Measurements from ENCODE around the gene PDPN. TPM values are rescaled to one million over a fixed set of nuclear protein-coding genes. Genes with fewer than 3 reads are reported as not detected.

PDPN gene, protein sequence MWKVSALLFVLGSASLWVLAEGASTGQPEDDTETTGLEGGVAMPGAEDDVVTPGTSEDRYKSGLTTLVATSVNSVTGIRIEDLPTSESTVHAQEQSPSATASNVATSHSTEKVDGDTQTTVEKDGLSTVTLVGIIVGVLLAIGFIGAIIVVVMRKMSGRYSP
- total RNA-seq: 10 to 100 TPM; 27.9 to 60.4 TPM
- 10 to 100 TPM; 10.6 to 71.2 TPM for polyA plus RNA-seq
- long read RNA-seq, donor 1, transcript PDPN-202 (6 exons, 2,801 nt): major isoform, 7 of 16 reads
- long read RNA-seq, donor 1, transcript PDPN-201 (6 exons, 3,104 nt): major isoform, 7 of 16 reads
- long read RNA-seq, donor 1, partial matches to known transcripts: 0 of 16 reads
- long read RNA-seq, donor 1, other reads (novel, unspliced or antisense): 0 of 16 reads
- long read RNA-seq, donor 2, partial matches to known transcripts: 0 of 3 reads
- long read RNA-seq, donor 2, other reads (novel, unspliced or antisense): 0 of 3 reads
- long read RNA-seq, donor 3, transcript PDPN-201 (6 exons, 3,104 nt): major isoform, 7 of 12 reads
- long read RNA-seq, donor 3, partial matches to known transcripts: 0 of 12 reads
- long read RNA-seq, donor 3, other reads (novel, unspliced or antisense): 0 of 12 reads
- long read RNA-seq, donor 4, transcript PDPN-201 (6 exons, 3,104 nt): major isoform, 5 of 8 reads
- long read RNA-seq, donor 4, partial matches to known transcripts: 0 of 8 reads
- long read RNA-seq, donor 4, other reads (novel, unspliced or antisense): 0 of 8 reads
- long read RNA-seq, donor 5, transcript PDPN-201 (6 exons, 3,104 nt): minor isoform, 10 of 29 reads
- long read RNA-seq, donor 5, transcript PDPN-202 (6 exons, 2,801 nt): major isoform, 11 of 29 reads
- long read RNA-seq, donor 5, partial matches to known transcripts: 5 of 29 reads
- long read RNA-seq, donor 5, other reads (novel, unspliced or antisense): 0 of 29 reads

GRCh38 chr1:13583595-13583965 is at the start of gene PDPN:
TSS of gene PDPN (plus strand) at chr1:13583832. CDS start at chr1:13584034, 202 bp downstream.
- 2% methylated on average over 29 of the region's 29 CpGs for WGBS, 2 donors
- H3K36me3 ChIP-seq (ENCODE audit: control insufficient read depth in 4 of 4, insufficient read depth in 4 of 4, low read length in 4 of 4): no peaks in the 10 kb centered on the region
- H3K27ac ChIP-seq (ENCODE audit: low read depth in 1 of 2, low read length in 1 of 2): peak within 1 kb of the TSS; percentile 67 to 76
- no peaks in the 10 kb centered on the region for H3K9me3 ChIP-seq (ENCODE audit: control insufficient read depth in 4 of 4, insufficient read depth in 3 of 4, low read length in 3 of 4)
- H3K4me1 ChIP-seq (ENCODE audit: control insufficient read depth in 5 of 5, insufficient read depth in 5 of 5, low read length in 5 of 5): peaks cover 0 to 13% (median 1%) of the 10 kb centered on the region in 5 donors
- TF ChIP-seq, protein P1, sequence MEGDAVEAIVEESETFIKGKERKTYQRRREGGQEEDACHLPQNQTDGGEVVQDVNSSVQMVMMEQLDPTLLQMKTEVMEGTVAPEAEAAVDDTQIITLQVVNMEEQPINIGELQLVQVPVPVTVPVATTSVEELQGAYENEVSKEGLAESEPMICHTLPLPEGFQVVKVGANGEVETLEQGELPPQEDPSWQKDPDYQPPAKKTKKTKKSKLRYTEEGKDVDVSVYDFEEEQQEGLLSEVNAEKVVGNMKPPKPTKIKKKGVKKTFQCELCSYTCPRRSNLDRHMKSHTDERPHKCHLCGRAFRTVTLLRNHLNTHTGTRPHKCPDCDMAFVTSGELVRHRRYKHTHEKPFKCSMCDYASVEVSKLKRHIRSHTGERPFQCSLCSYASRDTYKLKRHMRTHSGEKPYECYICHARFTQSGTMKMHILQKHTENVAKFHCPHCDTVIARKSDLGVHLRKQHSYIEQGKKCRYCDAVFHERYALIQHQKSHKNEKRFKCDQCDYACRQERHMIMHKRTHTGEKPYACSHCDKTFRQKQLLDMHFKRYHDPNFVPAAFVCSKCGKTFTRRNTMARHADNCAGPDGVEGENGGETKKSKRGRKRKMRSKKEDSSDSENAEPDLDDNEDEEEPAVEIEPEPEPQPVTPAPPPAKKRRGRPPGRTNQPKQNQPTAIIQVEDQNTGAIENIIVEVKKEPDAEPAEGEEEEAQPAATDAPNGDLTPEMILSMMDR (IDR thresholded peaks at IDR 0.05; ENCODE audit: control extremely low read depth, extremely low read depth): no peak
- no peak within 1 kb of the TSS for H3K4me3 ChIP-seq
- peak within 1 kb of the TSS; percentile 59 to 67 for H3K9ac ChIP-seq (ENCODE audit: insufficient read depth in 1 of 2, low read length in 2 of 2)
- DNase-seq (peak; percentile 76 to 89 (median 88)), ATAC-seq (ENCODE audit: insufficient read depth, low FRiP score) (peak; percentile 13)
- peaks cover 0 to 8% (median 5%) of the 10 kb centered on the region in 3 donors for H3K27me3 ChIP-seq (ENCODE audit: control insufficient read depth in 3 of 3, insufficient read depth in 3 of 3, low read length in 2 of 3)

DNA sequence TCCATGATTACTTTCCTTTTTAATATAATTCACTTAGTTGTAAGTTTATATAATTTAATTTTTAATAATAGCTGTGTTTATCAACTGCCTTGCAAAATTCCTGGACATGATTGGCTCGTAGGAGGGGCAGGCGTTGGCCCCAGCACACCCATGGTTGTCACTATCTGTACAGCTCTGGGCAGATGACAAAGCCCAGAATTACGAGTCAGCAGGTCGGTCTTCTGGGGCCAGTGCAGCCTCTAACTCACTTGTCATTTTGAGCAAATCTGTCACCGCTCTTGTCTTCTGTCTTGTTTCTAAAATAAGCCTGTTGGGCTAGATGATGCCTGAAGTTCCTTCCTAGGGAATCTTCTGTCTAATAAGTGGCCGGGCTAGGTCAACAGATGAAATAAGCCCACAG is 48.4 kb upstream of the PDPN start:
- Histone ChIP-seq H3K4me3 (no peak overlapping the region), H3K4me1 (ENCODE audit: control insufficient read depth in 5 of 5, insufficient read depth in 5 of 5, low read length in 5 of 5) (peaks cover 0 to 5% (median 0%) of the 10 kb centered on the region in 5 donors), H3K9ac (ENCODE audit: insufficient read depth in 1 of 2, low read length in 2 of 2) (no peak overlapping the region), H3K27me3 (ENCODE audit: control insufficient read depth in 3 of 3, insufficient read depth in 3 of 3, low read length in 2 of 3) (no peaks in the 10 kb centered on the region), H3K9me3 (ENCODE audit: control insufficient read depth in 4 of 4, insufficient read depth in 3 of 4, low read length in 3 of 4) (no peaks in the 10 kb centered on the region), H3K27ac (ENCODE audit: low read depth in 1 of 2, low read length in 1 of 2) (peak overlapping the region in 1 of 2 donors; percentile 87), H3K36me3 (ENCODE audit: control insufficient read depth in 4 of 4, insufficient read depth in 4 of 4, low read length in 4 of 4) (no peaks in the 10 kb centered on the region)
- ATAC-seq (ENCODE audit: insufficient read depth, low FRiP score): no peak
- no peak for DNase-seq
- TF ChIP-seq, protein P1 (IDR thresholded peaks at IDR 0.05; ENCODE audit: control extremely low read depth, extremely low read depth): no peak
- 89 to 91% methylated on average over 6 of the region's 6 CpGs for WGBS, 2 donors

- Histone ChIP-seq H3K36me3 (ENCODE audit: control insufficient read depth in 4 of 4, insufficient read depth in 4 of 4, low read length in 4 of 4) (no peaks in the 10 kb centered on the region), H3K4me1 (ENCODE audit: control insufficient read depth in 5 of 5, insufficient read depth in 5 of 5, low read length in 5 of 5) (peaks cover 0 to 5% (median 0%) of the 10 kb centered on the region in 5 donors), H3K4me3 (no peak overlapping the region), H3K9me3 (ENCODE audit: control insufficient read depth in 4 of 4, insufficient read depth in 3 of 4, low read length in 3 of 4) (no peaks in the 10 kb centered on the region), H3K27ac (ENCODE audit: low read depth in 1 of 2, low read length in 1 of 2) (peak overlapping the region in 1 of 2 donors; percentile 87), H3K27me3 (ENCODE audit: control insufficient read depth in 3 of 3, insufficient read depth in 3 of 3, low read length in 2 of 3) (no peaks in the 10 kb centered on the region), H3K9ac (ENCODE audit: insufficient read depth in 1 of 2, low read length in 2 of 2) (no peak overlapping the region)
- WGBS, 2 donors: 59 to 82% methylated on average over 4 of the region's 4 CpGs
- peak in 2 of 3 donors; percentile 7 to 30 for DNase-seq
- ATAC-seq (ENCODE audit: insufficient read depth, low FRiP score): no peak
- TF ChIP-seq, protein P1 (IDR thresholded peaks at IDR 0.05; ENCODE audit: control extremely low read depth, extremely low read depth): no peak
Observed at GRCh38 chr1:13536571-13536970, 47.1 kb upstream of the PDPN start.

All from lung (tissue), 16 donors.